ENCODE measurements around the gene PRDM16. TPM values are rescaled to one million over a fixed set of nuclear protein-coding genes. Genes with fewer than 3 reads are reported as not detected.

PRDM16 gene
- total RNA-seq, 2 experiments from 2014 or later: 0.05 to 0.20 TPM

GRCh38 chr1:3438661-3439180, 369.7 kb downstream of the PRDM16 start:
- no peaks in the 10 kb centered on the region for H3K36me3 Mint-ChIP-seq (ENCODE audit: low read depth)
- intact Hi-C loops (cut with micrococcal nuclease): no loop called here
- H3K27me3 Mint-ChIP-seq (ENCODE audit: low read depth): no peaks in the 10 kb centered on the region
- no peak overlapping the region for H3K27ac Mint-ChIP-seq
- no peaks in the 10 kb centered on the region for H3K4me1 Mint-ChIP-seq (ENCODE audit: low read depth)
- CTCF ChIA-PET: no interaction called here
- H3K4me3 Mint-ChIP-seq: no peak overlapping the region
- no peak for DNase-seq
- H3K9me3 Mint-ChIP-seq: no peaks in the 10 kb centered on the region

- no peaks in the 10 kb centered on the region for H3K9me3 Mint-ChIP-seq
- intact Hi-C loops (cut with micrococcal nuclease): no loop called here
- H3K4me3 Mint-ChIP-seq: no peak overlapping the region
- CTCF ChIA-PET: no interaction called here
- H3K36me3 Mint-ChIP-seq (ENCODE audit: low read depth): no peaks in the 10 kb centered on the region
- no peaks in the 10 kb centered on the region for H3K27me3 Mint-ChIP-seq (ENCODE audit: low read depth)
- no peak for DNase-seq
- no peak overlapping the region for H3K27ac Mint-ChIP-seq
- H3K4me1 Mint-ChIP-seq (ENCODE audit: low read depth): no peaks in the 10 kb centered on the region
Observed at GRCh38 chr1:3439346-3440299, 370.6 kb downstream of the PRDM16 start.

DNA sequence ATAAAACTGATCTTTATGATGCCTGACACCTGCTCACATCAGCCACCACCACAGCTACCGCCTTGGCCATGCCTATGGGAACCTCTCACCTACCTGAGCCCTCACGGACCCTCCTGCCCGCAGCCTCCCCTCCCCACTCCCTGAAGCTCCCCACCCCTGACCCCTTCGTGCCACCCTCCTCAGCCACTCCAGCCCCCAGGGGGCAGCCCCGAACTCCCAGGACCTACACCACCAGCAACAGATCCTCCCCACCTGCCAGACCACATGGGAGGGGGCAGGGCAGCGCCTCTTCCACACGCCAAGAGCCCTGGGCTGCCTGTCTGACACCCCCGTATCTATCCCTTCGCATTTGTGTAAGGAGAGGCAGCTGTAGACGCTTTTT, 371.3 kb downstream of the PRDM16 start:
- H3K27ac Mint-ChIP-seq: no peak overlapping the region
- DNase-seq: no peak
- no peaks in the 10 kb centered on the region for H3K9me3 Mint-ChIP-seq
- H3K27me3 Mint-ChIP-seq (ENCODE audit: low read depth): no peaks in the 10 kb centered on the region
- CTCF ChIA-PET: no interaction called here
- no peaks in the 10 kb centered on the region for H3K36me3 Mint-ChIP-seq (ENCODE audit: low read depth)
- intact Hi-C loops (cut with micrococcal nuclease): no loop called here
- H3K4me3 Mint-ChIP-seq: no peak overlapping the region
- H3K4me1 Mint-ChIP-seq (ENCODE audit: low read depth): no peaks in the 10 kb centered on the region

DNA sequence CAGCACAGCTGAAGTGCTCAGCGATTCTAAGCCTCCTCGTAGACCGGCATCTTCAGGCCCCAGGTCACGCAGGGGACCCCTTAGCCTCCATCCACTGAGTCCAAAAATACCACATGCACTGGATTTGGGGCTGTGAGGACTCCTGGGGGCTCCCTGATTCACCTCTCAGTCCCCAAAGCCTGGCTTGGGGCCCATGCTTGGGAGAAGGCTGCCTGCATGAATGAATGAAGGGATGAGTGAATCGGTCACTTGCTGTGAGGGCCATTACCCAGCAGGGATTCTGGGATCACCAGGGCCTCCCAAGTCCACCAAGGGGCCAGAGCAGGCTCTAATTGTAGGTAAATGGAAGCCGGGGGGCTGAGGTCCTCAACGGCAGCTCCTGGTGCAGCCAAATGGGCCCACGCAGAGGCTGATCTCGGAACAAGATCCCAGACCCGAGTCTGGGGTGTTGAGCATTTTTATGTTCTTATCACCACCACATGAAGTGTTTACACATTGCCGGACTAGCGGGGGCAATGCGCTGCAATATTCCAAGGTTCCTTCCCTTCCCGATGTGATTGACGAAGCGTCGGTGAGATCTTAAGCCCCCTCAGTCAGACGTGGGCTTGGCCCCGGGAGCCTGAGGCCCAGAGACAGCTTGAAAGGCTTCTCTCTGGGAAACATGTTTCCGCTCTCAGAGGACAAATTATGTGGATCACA, 371.9 kb downstream of the PRDM16 start:
- no peaks in the 10 kb centered on the region for H3K27me3 Mint-ChIP-seq (ENCODE audit: low read depth)
- no peaks in the 10 kb centered on the region for H3K36me3 Mint-ChIP-seq (ENCODE audit: low read depth)
- no peaks in the 10 kb centered on the region for H3K9me3 Mint-ChIP-seq
- H3K4me1 Mint-ChIP-seq (ENCODE audit: low read depth): no peaks in the 10 kb centered on the region
- H3K4me3 Mint-ChIP-seq: no peak overlapping the region
- intact Hi-C loops (cut with micrococcal nuclease): no loop called here
- no peak for DNase-seq
- no peak overlapping the region for H3K27ac Mint-ChIP-seq
- CTCF ChIA-PET: interaction anchor here (1.8 kb wide), 1 partner anchor 12 kb away, joined by 8 read pairs; no protein-coding TSS in a partner anchor

GRCh38 chr1:3441410-3441847, 372.4 kb downstream of the PRDM16 start:
- DNase-seq: no peak
- no peaks in the 10 kb centered on the region for H3K36me3 Mint-ChIP-seq (ENCODE audit: low read depth)
- CTCF ChIA-PET: interaction anchor here (1.8 kb wide), 1 partner anchor 12 kb away, joined by 8 read pairs; no protein-coding TSS in a partner anchor
- H3K27ac Mint-ChIP-seq: no peak overlapping the region
- H3K27me3 Mint-ChIP-seq (ENCODE audit: low read depth): no peaks in the 10 kb centered on the region
- no peaks in the 10 kb centered on the region for H3K4me1 Mint-ChIP-seq (ENCODE audit: low read depth)
- intact Hi-C loops (cut with micrococcal nuclease): no loop called here
- H3K9me3 Mint-ChIP-seq: no peaks in the 10 kb centered on the region
- no peak overlapping the region for H3K4me3 Mint-ChIP-seq

DNA sequence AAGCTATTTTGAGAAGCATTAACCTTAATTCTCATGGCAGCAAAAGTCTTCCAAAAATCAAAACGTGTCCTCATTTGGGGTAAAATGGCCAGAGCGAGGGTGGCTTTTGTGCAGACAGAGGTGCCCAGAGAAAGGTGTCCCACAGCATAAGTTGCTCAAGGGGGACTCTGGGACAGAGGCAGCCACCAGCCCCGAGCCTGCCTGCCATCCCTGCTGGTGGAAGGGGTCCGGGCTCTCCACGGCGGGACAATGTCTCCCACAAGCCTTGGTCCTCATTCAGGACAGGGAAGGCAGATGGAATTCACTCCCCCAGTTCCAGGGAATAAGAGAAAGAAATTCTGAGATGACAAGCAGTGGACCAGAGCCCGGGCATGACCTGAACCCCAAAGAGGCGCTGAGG, 372.9 kb downstream of the PRDM16 start:
- H3K4me3 Mint-ChIP-seq: no peak overlapping the region
- no peaks in the 10 kb centered on the region for H3K27me3 Mint-ChIP-seq (ENCODE audit: low read depth)
- no peak for DNase-seq
- H3K27ac Mint-ChIP-seq: no peak overlapping the region
- intact Hi-C loops (cut with micrococcal nuclease): no loop called here
- no peaks in the 10 kb centered on the region for H3K4me1 Mint-ChIP-seq (ENCODE audit: low read depth)
- no peaks in the 10 kb centered on the region for H3K36me3 Mint-ChIP-seq (ENCODE audit: low read depth)
- H3K9me3 Mint-ChIP-seq: no peaks in the 10 kb centered on the region
- CTCF ChIA-PET: interaction anchor here (1.8 kb wide), 1 partner anchor 11 kb away, joined by 8 read pairs; no protein-coding TSS in a partner anchor

- no peak overlapping the region for H3K4me3 Mint-ChIP-seq
- H3K9me3 Mint-ChIP-seq: peaks cover under 1% of the 10 kb centered on the region
- H3K27me3 Mint-ChIP-seq (ENCODE audit: low read depth): no peaks in the 10 kb centered on the region
- DNase-seq: no peak
- no peaks in the 10 kb centered on the region for H3K36me3 Mint-ChIP-seq (ENCODE audit: low read depth)
- CTCF ChIA-PET: interaction anchor here (1.8 kb wide), 1 partner anchor 11 kb away, joined by 8 read pairs; no protein-coding TSS in a partner anchor
- H3K4me1 Mint-ChIP-seq (ENCODE audit: low read depth): no peaks in the 10 kb centered on the region
- intact Hi-C loops (cut with micrococcal nuclease): no loop called here
- H3K27ac Mint-ChIP-seq: no peak overlapping the region
Observed at GRCh38 chr1:3442331-3442730, 373.3 kb downstream of the PRDM16 start.

DNA sequence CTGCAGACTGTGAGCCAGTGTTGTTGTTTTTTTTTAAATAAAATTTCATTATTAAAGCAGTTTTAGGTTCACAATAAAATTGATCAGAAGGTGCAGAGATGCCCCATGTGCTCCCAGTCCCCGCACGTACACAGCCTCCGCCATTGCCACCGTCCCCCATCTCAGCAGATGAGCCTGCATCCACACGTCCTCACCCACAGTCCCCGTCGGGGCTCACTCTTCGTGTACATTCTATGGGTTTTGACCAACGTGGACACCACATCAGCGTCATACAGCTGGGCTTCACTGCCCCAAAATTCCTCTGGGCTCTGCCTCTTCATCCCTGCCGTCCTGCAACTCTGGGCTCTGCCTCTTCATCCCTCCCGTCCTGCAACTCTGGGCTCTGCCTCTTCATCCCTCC, 373.9 kb downstream of the PRDM16 start:
- H3K4me3 Mint-ChIP-seq: no peak overlapping the region
- intact Hi-C loops (cut with micrococcal nuclease): no loop called here
- no peaks in the 10 kb centered on the region for H3K36me3 Mint-ChIP-seq (ENCODE audit: low read depth)
- CTCF ChIA-PET: interaction anchor here (0.9 kb wide), 1 partner anchor 49 kb away, joined by 3 read pairs; no protein-coding TSS in a partner anchor
- H3K27ac Mint-ChIP-seq: no peak overlapping the region
- peaks cover 5% of the 10 kb centered on the region for H3K9me3 Mint-ChIP-seq
- DNase-seq: no peak
- H3K27me3 Mint-ChIP-seq (ENCODE audit: low read depth): no peaks in the 10 kb centered on the region
- no peaks in the 10 kb centered on the region for H3K4me1 Mint-ChIP-seq (ENCODE audit: low read depth)

GRCh38 chr1:3443807-3444206, 374.8 kb downstream of the PRDM16 start:
- Mint-ChIP-seq H3K4me1 (ENCODE audit: low read depth) (no peaks in the 10 kb centered on the region), H3K4me3 (no peak overlapping the region), H3K9me3 (peaks cover 7% of the 10 kb centered on the region), H3K27me3 (ENCODE audit: low read depth) (no peaks in the 10 kb centered on the region), H3K36me3 (ENCODE audit: low read depth) (no peaks in the 10 kb centered on the region), H3K27ac (no peak overlapping the region)
- CTCF ChIA-PET: interaction anchor here (0.9 kb wide), 1 partner anchor 49 kb away, joined by 3 read pairs; no protein-coding TSS in a partner anchor
- intact Hi-C loops (cut with micrococcal nuclease): no loop called here
- DNase-seq: no peak

- Mint-ChIP-seq H3K27me3 (ENCODE audit: low read depth) (no peaks in the 10 kb centered on the region), H3K36me3 (ENCODE audit: low read depth) (no peaks in the 10 kb centered on the region), H3K9me3 (peaks cover 7% of the 10 kb centered on the region), H3K4me3 (no peak overlapping the region), H3K27ac (no peak overlapping the region), H3K4me1 (ENCODE audit: low read depth) (no peaks in the 10 kb centered on the region)
- CTCF ChIA-PET: no interaction called here
- DNase-seq: no peak
- intact Hi-C loops (cut with micrococcal nuclease): no loop called here
Observed at GRCh38 chr1:3444298-3444697, 375.3 kb downstream of the PRDM16 start.

DNA sequence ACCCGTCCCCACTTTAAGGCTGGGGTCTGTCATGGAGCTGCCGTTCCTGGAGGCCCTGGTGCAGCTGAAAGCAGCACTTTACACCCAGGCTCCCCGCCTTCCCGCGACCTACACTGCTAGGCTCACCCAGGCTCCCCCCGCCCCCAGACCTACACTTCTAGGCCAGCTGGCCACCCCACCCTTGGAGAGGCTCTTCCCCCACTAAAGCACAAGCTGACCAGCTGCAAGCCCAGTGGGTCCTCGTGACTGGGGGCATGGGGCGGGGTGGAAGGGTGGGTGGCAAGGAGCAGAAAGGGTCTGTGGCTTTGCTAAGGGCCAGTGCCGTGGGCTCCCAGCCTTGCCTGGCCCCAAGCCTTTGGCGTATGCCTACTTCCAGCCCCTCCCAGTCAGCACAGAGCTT, 375.7 kb downstream of the PRDM16 start:
- Mint-ChIP-seq H3K36me3 (ENCODE audit: low read depth) (no peaks in the 10 kb centered on the region), H3K4me3 (no peak overlapping the region), H3K9me3 (peaks cover 7% of the 10 kb centered on the region), H3K27ac (no peak overlapping the region), H3K4me1 (ENCODE audit: low read depth) (no peaks in the 10 kb centered on the region), H3K27me3 (ENCODE audit: low read depth) (no peaks in the 10 kb centered on the region)
- DNase-seq: no peak
- intact Hi-C loops (cut with micrococcal nuclease): no loop called here
- CTCF ChIA-PET: no interaction called here

DNA sequence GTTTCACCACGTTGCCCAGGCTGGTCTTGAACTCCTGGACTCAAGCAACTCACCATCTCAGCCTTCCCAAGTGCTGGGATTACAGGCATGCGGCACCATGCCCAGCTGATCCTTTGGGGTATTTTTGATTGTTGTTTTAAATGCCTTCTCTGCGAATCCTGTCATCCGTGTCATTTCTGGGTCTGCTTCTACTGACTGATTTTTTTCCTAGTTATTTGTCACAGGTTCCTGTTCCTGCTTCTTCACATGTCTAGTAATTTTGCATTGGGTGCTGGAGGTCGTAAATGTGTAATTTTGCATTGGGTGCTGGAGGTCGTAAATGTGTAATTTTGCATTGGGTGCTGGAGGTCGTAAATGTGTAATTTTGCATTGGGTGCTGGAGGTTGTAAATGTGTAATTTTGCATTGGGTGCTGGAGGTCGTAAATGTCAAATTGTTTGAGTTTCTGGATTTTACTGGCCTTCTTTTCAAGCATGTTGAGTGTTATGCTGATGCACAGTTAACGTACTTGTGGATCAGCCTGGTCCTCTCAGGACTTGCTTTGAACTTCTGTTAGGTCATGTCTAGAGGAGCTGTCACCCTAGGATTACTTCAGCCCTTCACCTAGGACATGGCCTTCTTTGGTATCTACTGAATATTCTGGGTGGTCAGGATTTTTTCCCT, 381.3 kb downstream of the PRDM16 start:
- intact Hi-C loops (cut with micrococcal nuclease): no loop called here
- no peaks in the 10 kb centered on the region for H3K36me3 Mint-ChIP-seq (ENCODE audit: low read depth)
- peaks cover 7% of the 10 kb centered on the region for H3K9me3 Mint-ChIP-seq
- H3K27ac Mint-ChIP-seq: no peak overlapping the region
- CTCF ChIA-PET: no interaction called here
- peaks cover 7% of the 10 kb centered on the region for H3K27me3 Mint-ChIP-seq (ENCODE audit: low read depth)
- H3K4me1 Mint-ChIP-seq (ENCODE audit: low read depth): peaks cover 2% of the 10 kb centered on the region
- H3K4me3 Mint-ChIP-seq: no peak overlapping the region
- DNase-seq: no peak

Measured in activated naive CD4-positive, alpha-beta T cell treated with anti-CD3 and anti-CD28 coated beads for 36 hours (primary cell).